Kidney epithelial cell (primary cell): Measurements from ENCODE around the gene ZBTB43. TPM values are rescaled to one million over a fixed set of nuclear protein-coding genes. Genes with fewer than 3 reads are reported as not detected.

Experiments used
- DNase-seq: peaks from one replicate; pipeline ENCODE4 v3.0.0-alpha.2; 2010; ENCODE audit warnings: low read depth
- H3K27me3 ChIP-seq: 2 replicates; pipeline ENCODE4 v1.6.0; 2011; ENCODE audit warnings: low read length; ENCODE audit not compliant: control insufficient read depth, insufficient read depth
- H3K36me3 ChIP-seq: 2 replicates; pipeline ENCODE4 v1.5.1; 2011; ENCODE audit warnings: low read length; ENCODE audit not compliant: control insufficient read depth, insufficient read depth
- H3K4me3 ChIP-seq: 2 replicates; pipeline ENCODE4 v1.5.1; 2011; ENCODE audit warnings: low read depth, mild to moderate bottlenecking, control low read depth, low read length
- CTCF ChIP-seq: IDR thresholded peaks from 2 replicates; pipeline ENCODE4 v1.5.1; 2011; ENCODE audit warnings: mild to moderate bottlenecking, moderate library complexity, low read length, control low read depth, inconsistent platforms; ENCODE audit not compliant: insufficient read depth, poor library complexity, severe bottlenecking
- total RNA-seq: library from RNA; depleted of rRNA; stranded (reverse); fragments of >200 nt; gene quantifications from 2 replicates; pipeline ENCODE4 v1.2.3, GENCODE V29; 2015

Gene ZBTB43
- total RNA-seq, 1 donor from 2014 or later, result 11.8 TPM

- Histone ChIP-seq H3K4me3 (no peak overlapping the region), H3K27me3 (peaks cover 8% of the 10 kb centered on the region), H3K36me3 (no peaks in the 10 kb centered on the region)
- DNase-seq, result no peak
- TF ChIP-seq CTCF, result no peak
Measured at GRCh38 chr9:126853667-126854066, 48.8 kb downstream of the ZBTB43 start.

GRCh38 chr9:126854734-126855133 lies 49.9 kb downstream of the ZBTB43 start:
- no peak for TF ChIP-seq CTCF
- H3K4me3 ChIP-seq, result no peak overlapping the region
- H3K27me3 ChIP-seq, result peaks cover 8% of the 10 kb centered on the region
- no peak for DNase-seq
- no peaks in the 10 kb centered on the region for H3K36me3 ChIP-seq

GRCh38 chr9:126856326-126856877 lies 51.6 kb downstream of the ZBTB43 start:
- no peak for DNase-seq

GRCh38 chr9:126857261-126857960 lies 52.6 kb downstream of the ZBTB43 start:
- no peak for DNase-seq
- no peak overlapping the region for H3K4me3 ChIP-seq
- peaks cover 6% of the 10 kb centered on the region for H3K27me3 ChIP-seq
- H3K36me3 ChIP-seq, result no peaks in the 10 kb centered on the region
- TF ChIP-seq CTCF, result no peak

More at GRCh38 chr9:126856326-126856877, 51.6 kb downstream of the ZBTB43 start:
- TF ChIP-seq CTCF, result no peak
- no peaks in the 10 kb centered on the region for H3K36me3 ChIP-seq
- H3K27me3 ChIP-seq, result peaks cover 8% of the 10 kb centered on the region
- no peak overlapping the region for H3K4me3 ChIP-seq

- Histone ChIP-seq H3K4me3 (no peak overlapping the region), H3K36me3 (no peaks in the 10 kb centered on the region), H3K27me3 (peaks cover 2% of the 10 kb centered on the region)
- DNase-seq, result no peak
- TF ChIP-seq CTCF, result no peak
Measured at GRCh38 chr9:126859111-126859510, 54.3 kb downstream of the ZBTB43 start.
